AG09309 (cell line): ENCODE measurements around the gene COQ10A.

Source experiments
- DNase-seq: peaks from one replicate; pipeline ENCODE4 v3.0.0-alpha.2; 2010; ENCODE audit warnings: low read depth
- H3K4me3 ChIP-seq: 2 replicates; pipeline ENCODE4 v1.5.1; 2011; ENCODE audit warnings: mild to moderate bottlenecking, low read depth, low read length, moderate library complexity; ENCODE audit not compliant: control insufficient read depth
- TF ChIP-seq, protein P1 (sequence below): IDR thresholded peaks from 2 replicates; pipeline ENCODE4 v1.5.1; 2011; ENCODE audit warnings: mild to moderate bottlenecking, low read depth, low read length, inconsistent platforms; ENCODE audit not compliant: insufficient read depth, control insufficient read depth; ENCODE audit errors: missing control alignments

The COQ10A gene

DNA sequence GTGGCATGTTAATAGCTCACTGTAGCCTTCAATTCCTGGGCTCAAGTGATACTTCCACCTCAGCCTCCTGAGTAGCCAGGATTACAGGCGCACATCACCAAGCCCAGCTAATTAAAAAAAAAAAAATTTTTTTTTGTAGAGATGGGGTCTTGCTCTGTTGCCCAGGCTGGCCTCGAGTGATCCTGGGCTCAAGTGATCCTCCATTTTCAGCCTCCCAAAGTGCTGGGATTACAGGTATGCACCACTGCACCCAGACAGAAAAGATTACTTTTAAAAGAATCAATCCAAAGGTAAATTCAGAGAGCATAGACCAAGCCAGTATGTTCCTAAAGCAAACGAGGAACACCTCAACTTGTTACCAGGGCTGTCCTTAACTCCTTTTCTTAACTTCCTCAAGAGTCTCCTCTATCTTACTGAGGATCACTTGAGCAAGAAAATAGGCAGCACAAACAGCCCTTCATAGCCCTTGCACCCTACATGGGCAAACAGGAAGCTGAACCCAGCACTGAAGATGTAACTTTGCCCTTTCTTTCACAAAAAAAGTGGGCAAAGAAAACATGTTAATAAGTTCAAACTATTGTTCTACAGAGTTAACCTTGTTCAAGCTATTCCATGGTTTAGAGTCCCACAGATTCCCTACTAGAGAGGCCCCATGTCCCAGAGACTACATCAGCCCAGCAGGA lies 22.1 kb downstream of the COQ10A start:
- no peak for DNase-seq
- TF ChIP-seq, protein P1, sequence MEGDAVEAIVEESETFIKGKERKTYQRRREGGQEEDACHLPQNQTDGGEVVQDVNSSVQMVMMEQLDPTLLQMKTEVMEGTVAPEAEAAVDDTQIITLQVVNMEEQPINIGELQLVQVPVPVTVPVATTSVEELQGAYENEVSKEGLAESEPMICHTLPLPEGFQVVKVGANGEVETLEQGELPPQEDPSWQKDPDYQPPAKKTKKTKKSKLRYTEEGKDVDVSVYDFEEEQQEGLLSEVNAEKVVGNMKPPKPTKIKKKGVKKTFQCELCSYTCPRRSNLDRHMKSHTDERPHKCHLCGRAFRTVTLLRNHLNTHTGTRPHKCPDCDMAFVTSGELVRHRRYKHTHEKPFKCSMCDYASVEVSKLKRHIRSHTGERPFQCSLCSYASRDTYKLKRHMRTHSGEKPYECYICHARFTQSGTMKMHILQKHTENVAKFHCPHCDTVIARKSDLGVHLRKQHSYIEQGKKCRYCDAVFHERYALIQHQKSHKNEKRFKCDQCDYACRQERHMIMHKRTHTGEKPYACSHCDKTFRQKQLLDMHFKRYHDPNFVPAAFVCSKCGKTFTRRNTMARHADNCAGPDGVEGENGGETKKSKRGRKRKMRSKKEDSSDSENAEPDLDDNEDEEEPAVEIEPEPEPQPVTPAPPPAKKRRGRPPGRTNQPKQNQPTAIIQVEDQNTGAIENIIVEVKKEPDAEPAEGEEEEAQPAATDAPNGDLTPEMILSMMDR, result no peak

DNA sequence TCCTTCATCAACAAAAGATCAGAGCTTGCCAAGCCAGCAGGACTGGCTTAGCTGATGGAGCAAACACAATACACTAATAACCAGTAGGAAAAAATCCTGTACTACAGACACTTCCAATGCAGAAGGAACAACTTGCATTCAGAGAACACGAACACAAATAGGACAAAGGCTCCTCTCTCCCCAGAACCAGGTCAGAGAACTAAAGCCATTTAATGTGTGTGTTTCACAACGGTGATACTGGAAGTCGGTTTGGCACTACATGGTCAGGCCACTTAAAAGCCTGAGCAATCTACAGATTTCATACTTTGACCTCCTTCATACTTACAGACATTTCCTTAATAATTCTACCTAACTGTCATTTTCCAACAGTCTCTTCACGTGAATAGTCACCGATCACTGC lies 27.1 kb downstream of the COQ10A start:
- no peak for DNase-seq
- H3K4me3 ChIP-seq, result no peak overlapping the region
- TF ChIP-seq, protein P1, result no peak

More for the DNA sequence above, 22.1 kb downstream of the COQ10A start:
- H3K4me3 ChIP-seq, result no peak overlapping the region

DNA sequence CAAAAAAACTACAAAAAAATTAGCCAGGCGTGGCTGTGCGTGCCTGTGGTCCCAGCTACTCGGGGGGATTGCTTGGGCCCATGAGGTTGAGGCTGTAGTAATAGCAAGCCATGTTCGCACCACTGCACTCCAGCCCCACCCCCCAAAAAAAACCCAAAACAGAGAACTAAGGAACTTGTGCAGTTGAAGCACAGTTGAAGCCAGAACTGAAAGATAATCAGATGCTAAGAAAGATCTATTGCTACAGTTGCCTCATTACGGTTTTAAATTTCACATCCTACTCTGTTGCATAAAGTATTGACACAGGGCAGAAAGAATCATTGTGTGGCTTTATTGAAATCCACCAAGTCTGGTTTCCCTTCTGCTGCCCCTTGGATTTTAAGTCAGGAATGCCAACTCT lies 29.6 kb downstream of the COQ10A start:
- TF ChIP-seq, protein P1, result no peak
- DNase-seq, result no peak
- H3K4me3 ChIP-seq, result no peak overlapping the region

GRCh38 chr12:56297400-56297799 lies 30.7 kb downstream of the COQ10A start:
- no peak for DNase-seq
- H3K4me3 ChIP-seq, result no peak overlapping the region
- TF ChIP-seq, protein P1, result no peak

- H3K4me3 ChIP-seq, result peak overlapping the region; percentile 93
- DNase-seq, result no peak
- TF ChIP-seq, protein P1, result no peak
Measured at GRCh38 chr12:56298828-56299227, 32.1 kb downstream of the COQ10A start.

- TF ChIP-seq, protein P1, result no peak
- peak overlapping the region; percentile 93 for H3K4me3 ChIP-seq
- no peak for DNase-seq
Measured at GRCh38 chr12:56299308-56299852, 32.6 kb downstream of the COQ10A start.
